Aorta (tissue), 5 donors: Measurements from ENCODE around the gene CDYL. TPM values are rescaled to one million over a fixed set of nuclear protein-coding genes. Genes with fewer than 3 reads are reported as not detected.

Experiments used
- ATAC-seq: fragments of 200-7000 bp; cut with Tn5 transposase; one replicate; pipeline ENCODE4 v1.9.1; 2022; ENCODE audit warnings: moderate library complexity; ENCODE audit not compliant: low FRiP score
- DNase-seq, 2 donors: peaks; one replicate each; pipeline ENCODE4 v3.0.0-alpha.2; 2020
- H3K27ac ChIP-seq, 2 donors: one replicate each; pipeline ENCODE4 v1.5.1; 2013; ENCODE audit warnings: low read length in 2 of 2, mild to moderate bottlenecking in 2 of 2, moderate library complexity in 2 of 2, control low read depth in 1 of 2, inconsistent platforms in 1 of 2, low read depth in 1 of 2
- H3K27me3 ChIP-seq, 2 donors: one replicate each; pipeline ENCODE4 v1.6.1; 2013; ENCODE audit warnings: control low read depth in 1 of 2, low read length in 1 of 2, mild to moderate bottlenecking in 1 of 2, moderate library complexity in 1 of 2; ENCODE audit not compliant: insufficient read depth in 2 of 2, control insufficient read depth in 1 of 2
- H3K36me3 ChIP-seq, 2 donors: one replicate each; pipeline ENCODE4 v1.6.1; 2013; ENCODE audit warnings: control low read depth in 1 of 2, low read length in 1 of 2, mild to moderate bottlenecking in 1 of 2; ENCODE audit not compliant: insufficient read depth in 2 of 2, control insufficient read depth in 1 of 2
- H3K4me1 ChIP-seq, 2 donors: one replicate each; pipeline ENCODE4 v1.6.1; 2013; ENCODE audit warnings: low read length in 2 of 2, control low read depth in 1 of 2, mild to moderate bottlenecking in 1 of 2, moderate library complexity in 1 of 2; ENCODE audit not compliant: insufficient read depth in 2 of 2, control insufficient read depth in 1 of 2
- H3K4me3 ChIP-seq, 2 donors: one replicate each; pipeline ENCODE4 v1.5.1; 2013; ENCODE audit warnings: low read length in 2 of 2, control low read depth in 1 of 2, mild to moderate bottlenecking in 1 of 2
- H3K9me3 ChIP-seq: one replicate; pipeline ENCODE4 v1.6.1; 2013; ENCODE audit warnings: mild to moderate bottlenecking, low read length; ENCODE audit not compliant: control insufficient read depth
- WGBS, 2 donors: extraction: QIAGEN DNeasy Blood & Tissue Kit; methylation state at CpG; one replicate each; pipeline ENCODE4 v1.1.7; 2013; 5-methylcytosine and 5-hydroxymethylcytosine counted together
- intact Hi-C, 2 donors: fragments of 100-400 bp; cut with DNase I; formaldehyde crosslinking; loops; one replicate each; pipeline versions ENCODE4 v1.14.2 to v1.15.0; 2022
- polyA plus RNA-seq, 2 donors: library from polyadenylated mRNA; stranded (reverse); fragments of 200-250 nt; gene quantifications; one replicate each; pipeline ENCODE4 v1.2.3, GENCODE V29; 2013
- total RNA-seq, 2 donors: library from RNA; stranded (reverse); fragmentation: NEBNext Ultra II Directional; extraction: Animal tissue kit (Norgen Biotek cat#: 25700); gene quantifications; one replicate each; pipeline ENCODE4 v1.2.1, GENCODE V29; 2021
- donor health status: healthy with polysubstance abuse.
- donor health status: Bipolar disorder and iron deficiency.
- donor health status: DM: no; HTN: no; CAD: no.
- donor health status: DM: no; HTN: no; CAD: no.
- donor health status: DM: yes; HTN: yes; CAD: no.

Gene CDYL
- total and polyA plus RNA-seq, 4 donors: 9.6 to 44.2 (median 26.4) TPM

DNA sequence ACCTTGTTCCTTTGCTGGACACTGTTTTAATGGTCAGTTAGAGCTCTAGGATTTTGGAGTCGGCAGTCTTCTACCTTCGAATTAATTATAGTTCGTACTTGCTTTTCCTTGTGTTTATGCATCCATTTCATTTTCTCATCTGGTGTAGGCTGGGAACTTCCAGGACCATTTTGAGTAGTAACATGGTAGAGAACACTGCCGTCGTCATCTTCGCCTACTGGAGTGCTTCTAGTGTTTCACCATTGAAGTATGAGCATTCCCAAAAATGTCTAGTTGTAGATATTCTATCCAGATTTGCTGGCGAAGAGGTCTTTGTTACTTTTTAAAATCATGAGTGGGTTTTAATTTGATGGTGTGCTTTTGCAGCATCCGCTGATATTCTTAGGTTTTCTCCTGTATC, 36.9 kb downstream of the CDYL start:
- intact Hi-C loops: no loop called here
- DNase-seq (no peak), ATAC-seq (no peak)
- H3K27me3 ChIP-seq: no peaks in the 10 kb centered on the region
- no peak overlapping the region for H3K4me3 ChIP-seq
- H3K27ac ChIP-seq: no peak overlapping the region
- 97% methylated on average over 8 of the region's 8 CpGs for WGBS, 2 donors
- no peaks in the 10 kb centered on the region for H3K9me3 ChIP-seq
- H3K36me3 ChIP-seq: no peaks in the 10 kb centered on the region
- peaks cover 0 to 2% of the 10 kb centered on the region in 2 donors for H3K4me1 ChIP-seq

DNA sequence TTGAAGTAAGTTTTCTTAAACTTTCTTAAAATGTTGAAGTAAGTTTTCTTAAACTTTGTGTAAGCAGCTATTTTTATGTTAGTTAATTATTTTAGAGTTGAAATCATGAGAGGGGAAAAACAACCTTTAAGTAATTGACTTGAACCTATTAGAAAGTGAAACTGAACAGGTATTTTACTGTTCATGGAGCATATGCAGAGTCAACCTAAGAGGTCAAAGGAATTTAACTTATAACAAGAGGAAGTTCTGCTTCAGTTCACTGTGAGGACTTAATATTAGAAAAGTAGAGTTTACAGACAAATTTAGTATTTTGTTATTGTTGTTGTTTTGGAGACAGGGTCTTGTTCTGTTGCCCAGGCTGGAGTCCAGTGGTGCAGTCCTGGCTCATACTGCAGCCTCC, 38.0 kb downstream of the CDYL start:
- no peaks in the 10 kb centered on the region for H3K36me3 ChIP-seq
- intact Hi-C loops: no loop called here
- H3K27ac ChIP-seq: no peak overlapping the region
- no peaks in the 10 kb centered on the region for H3K27me3 ChIP-seq
- no peaks in the 10 kb centered on the region for H3K9me3 ChIP-seq
- H3K4me3 ChIP-seq: no peak overlapping the region
- DNase-seq (no peak), ATAC-seq (no peak)
- H3K4me1 ChIP-seq: peaks cover 0 to 5% of the 10 kb centered on the region in 2 donors

GRCh38 chr6:4814987-4815386, 38.8 kb downstream of the CDYL start:
- H3K27me3 ChIP-seq: no peaks in the 10 kb centered on the region
- H3K27ac ChIP-seq: no peak overlapping the region
- DNase-seq: no peak
- peaks cover 0 to 5% of the 10 kb centered on the region in 2 donors for H3K4me1 ChIP-seq
- 61 to 82% methylated on average over 2 of the region's 2 CpGs for WGBS, 2 donors
- no peak overlapping the region for H3K4me3 ChIP-seq
- intact Hi-C loops: no loop called here
- no peaks in the 10 kb centered on the region for H3K9me3 ChIP-seq
- H3K36me3 ChIP-seq: no peaks in the 10 kb centered on the region
- ATAC-seq: no peak

GRCh38 chr6:4815584-4815983, 39.4 kb downstream of the CDYL start:
- H3K27ac ChIP-seq: no peak overlapping the region
- ATAC-seq (no peak), DNase-seq (no peak)
- peaks cover 0 to 3% of the 10 kb centered on the region in 2 donors for H3K4me1 ChIP-seq
- no peak overlapping the region for H3K4me3 ChIP-seq
- no peaks in the 10 kb centered on the region for H3K36me3 ChIP-seq
- H3K27me3 ChIP-seq: no peaks in the 10 kb centered on the region
- H3K9me3 ChIP-seq: no peaks in the 10 kb centered on the region
- intact Hi-C loops: no loop called here
- 90 to 92% methylated on average over 2 of the region's 2 CpGs for WGBS, 2 donors

- WGBS, 2 donors: 97 to 98% methylated on average over 2 of the region's 2 CpGs
- no peaks in the 10 kb centered on the region for H3K36me3 ChIP-seq
- peaks cover 0 to 2% of the 10 kb centered on the region in 2 donors for H3K4me1 ChIP-seq
- no peak for ATAC-seq
- intact Hi-C loops: no loop called here
- H3K4me3 ChIP-seq: no peak overlapping the region
- DNase-seq: no peak
- H3K27ac ChIP-seq: no peak overlapping the region
- H3K27me3 ChIP-seq: no peaks in the 10 kb centered on the region
- H3K9me3 ChIP-seq: no peaks in the 10 kb centered on the region
Observed at GRCh38 chr6:4816904-4817303, 40.7 kb downstream of the CDYL start.

DNA sequence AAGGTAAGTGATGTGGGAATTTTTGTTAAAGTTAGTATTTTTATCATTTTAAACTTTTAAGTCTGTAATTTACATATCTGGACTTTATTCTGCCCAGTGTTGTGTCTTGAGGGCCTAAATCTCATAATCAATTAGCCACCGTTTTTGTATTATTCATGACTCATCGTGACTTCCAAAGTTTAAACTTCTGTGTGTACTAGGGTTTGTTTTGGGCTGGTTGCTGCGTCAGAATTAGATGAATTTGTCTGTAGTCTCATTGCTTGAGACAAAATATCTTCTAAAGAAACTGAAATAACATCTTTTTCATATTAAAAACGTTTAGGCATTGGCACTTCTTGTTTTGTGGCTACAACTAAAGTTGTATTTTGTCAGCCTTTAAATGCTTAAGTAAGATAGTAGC, 41.3 kb downstream of the CDYL start:
- H3K36me3 ChIP-seq: no peaks in the 10 kb centered on the region
- ATAC-seq (no peak), DNase-seq (no peak)
- H3K9me3 ChIP-seq: no peaks in the 10 kb centered on the region
- peaks cover 0 to 2% of the 10 kb centered on the region in 2 donors for H3K4me1 ChIP-seq
- H3K27me3 ChIP-seq: no peaks in the 10 kb centered on the region
- intact Hi-C loops: no loop called here
- no peak overlapping the region for H3K27ac ChIP-seq
- 78 to 79% methylated on average over 4 of the region's 4 CpGs for WGBS, 2 donors
- H3K4me3 ChIP-seq: no peak overlapping the region

- Histone ChIP-seq H3K4me3 (no peak overlapping the region), H3K36me3 (no peaks in the 10 kb centered on the region), H3K9me3 (no peaks in the 10 kb centered on the region), H3K27ac (no peak overlapping the region), H3K4me1 (peaks cover 0 to 2% of the 10 kb centered on the region in 2 donors), H3K27me3 (no peaks in the 10 kb centered on the region)
- intact Hi-C loops: no loop called here
- DNase-seq (no peak), ATAC-seq (no peak)
- 97% methylated on average over 4 of the region's 4 CpGs for WGBS, 2 donors
Observed at GRCh38 chr6:4818272-4818938, 42.2 kb downstream of the CDYL start.

GRCh38 chr6:4819706-4820283, 43.6 kb downstream of the CDYL start:
- Histone ChIP-seq H3K4me3 (no peak overlapping the region), H3K9me3 (no peaks in the 10 kb centered on the region), H3K27ac (no peak overlapping the region), H3K36me3 (no peaks in the 10 kb centered on the region), H3K27me3 (no peaks in the 10 kb centered on the region), H3K4me1 (peaks cover 0 to 2% of the 10 kb centered on the region in 2 donors)
- DNase-seq (no peak), ATAC-seq (no peak)
- intact Hi-C loops: no loop called here
- 83 to 100% methylated on average over 1 of the region's 1 CpG for WGBS, 2 donors

DNA sequence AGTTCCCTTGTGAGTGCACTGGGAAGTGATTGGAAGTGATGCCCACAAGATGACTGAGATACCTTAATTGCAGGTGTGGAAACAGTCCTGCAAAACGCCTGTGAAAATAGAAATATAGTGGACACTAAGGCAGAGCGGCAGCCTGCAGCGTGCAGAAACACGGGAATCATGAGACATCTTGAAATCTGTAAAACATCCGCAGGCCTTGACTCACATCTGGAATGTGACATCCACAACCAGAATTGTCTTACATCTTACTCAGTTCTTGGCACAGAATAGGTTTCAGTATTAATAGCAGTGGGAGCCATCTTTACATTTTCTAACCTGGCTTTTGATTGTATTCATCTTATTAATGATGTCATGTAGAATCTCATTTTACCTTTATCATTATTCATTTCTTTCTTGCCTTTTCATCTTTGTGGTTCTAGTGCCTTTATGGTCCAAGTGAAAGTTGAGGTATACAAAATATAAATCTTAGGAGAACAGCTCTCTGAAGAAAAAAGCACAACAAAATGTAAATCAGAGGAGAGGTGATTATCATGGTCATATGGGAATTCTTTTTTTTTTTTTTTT, 44.6 kb downstream of the CDYL start:
- no peaks in the 10 kb centered on the region for H3K36me3 ChIP-seq
- 96 to 98% methylated on average over 5 of the region's 5 CpGs for WGBS, 2 donors
- intact Hi-C loops: no loop called here
- no peak overlapping the region for H3K27ac ChIP-seq
- ATAC-seq (no peak), DNase-seq (no peak)
- H3K27me3 ChIP-seq: no peaks in the 10 kb centered on the region
- peaks cover 0 to 2% of the 10 kb centered on the region in 2 donors for H3K4me1 ChIP-seq
- H3K4me3 ChIP-seq: no peak overlapping the region
- no peaks in the 10 kb centered on the region for H3K9me3 ChIP-seq
